ENCODE results near the gene DOCK8.

DOCK8 gene

DNA sequence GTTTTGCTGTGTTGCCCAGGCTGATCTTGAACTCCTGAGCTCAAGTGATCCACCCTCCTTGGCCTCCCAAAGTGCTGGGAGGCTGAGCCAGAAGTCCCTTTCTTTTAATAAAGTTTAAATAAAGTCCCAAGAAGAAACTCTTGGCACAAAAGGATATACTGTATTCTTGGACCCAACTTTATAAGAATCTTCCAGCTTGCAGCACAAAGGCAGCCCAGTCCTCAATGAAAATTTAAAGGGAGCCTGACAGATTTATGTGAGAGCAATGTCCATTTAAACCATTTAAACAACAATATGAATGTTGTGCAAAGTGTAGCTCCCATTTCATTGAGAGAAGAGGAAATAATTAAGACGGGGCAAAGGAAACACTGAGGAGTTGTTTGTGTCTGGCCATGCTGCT, 217.0 kb downstream of the DOCK8 start:
- DNase-seq = no peak

DNA sequence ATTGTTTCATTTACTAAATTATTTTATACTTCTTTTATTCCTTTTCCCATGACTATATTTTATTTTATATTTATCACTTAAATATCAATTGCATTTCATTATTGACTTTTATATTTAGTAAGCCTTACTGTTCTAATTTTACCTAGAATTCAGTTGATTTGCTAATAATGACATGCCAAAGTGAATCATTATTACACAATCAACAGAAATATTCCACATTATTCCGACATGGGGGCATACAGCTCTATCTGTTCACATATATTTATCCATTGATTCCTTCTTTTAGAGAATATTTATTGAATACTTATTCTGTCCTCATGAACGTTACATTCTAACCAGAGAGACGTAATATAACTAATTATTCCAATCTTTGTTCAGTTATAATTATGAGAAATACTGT, 221.8 kb downstream of the DOCK8 start:
- DNase-seq = no peak

DNA sequence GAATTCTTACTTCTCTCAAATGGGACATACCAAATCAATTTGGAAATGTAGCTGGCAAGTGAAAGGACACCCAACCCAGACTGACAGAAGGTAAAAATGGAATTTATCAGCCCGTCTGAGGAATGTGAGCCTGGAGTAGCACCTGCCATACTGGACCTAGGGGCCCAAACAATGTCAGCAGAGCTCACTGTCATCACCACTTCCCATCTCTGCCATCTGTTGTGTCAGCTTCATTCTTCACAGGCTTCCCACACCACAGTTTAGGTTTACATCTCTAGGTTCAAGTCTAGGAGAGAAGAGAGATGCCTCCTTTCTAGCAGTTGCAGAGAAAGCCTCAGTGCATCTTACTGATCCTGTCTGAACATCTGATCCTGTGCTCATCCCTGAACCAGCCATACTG, 222.4 kb downstream of the DOCK8 start:
- DNase-seq = no peak

DNA sequence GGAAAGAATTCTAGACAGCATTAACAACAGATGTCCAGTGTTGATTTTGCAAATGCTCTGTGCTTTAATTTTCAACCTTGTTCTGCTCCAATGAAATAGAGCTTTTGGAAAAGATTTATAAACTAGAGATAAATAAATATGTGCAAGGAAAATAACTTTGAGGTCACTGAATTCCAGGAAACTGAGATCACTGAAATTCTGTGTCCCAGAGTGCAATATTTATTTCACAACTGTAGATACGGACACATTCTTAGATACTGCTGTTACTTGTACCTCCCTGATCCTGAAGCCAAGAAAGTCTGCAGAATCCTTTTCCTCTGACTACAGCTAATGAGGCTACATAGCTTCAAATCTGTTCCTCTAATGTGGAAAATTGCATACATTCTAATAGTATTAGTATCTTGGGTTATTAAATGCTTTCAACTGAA, 222.9 kb downstream of the DOCK8 start:
- DNase-seq = no peak

DNA sequence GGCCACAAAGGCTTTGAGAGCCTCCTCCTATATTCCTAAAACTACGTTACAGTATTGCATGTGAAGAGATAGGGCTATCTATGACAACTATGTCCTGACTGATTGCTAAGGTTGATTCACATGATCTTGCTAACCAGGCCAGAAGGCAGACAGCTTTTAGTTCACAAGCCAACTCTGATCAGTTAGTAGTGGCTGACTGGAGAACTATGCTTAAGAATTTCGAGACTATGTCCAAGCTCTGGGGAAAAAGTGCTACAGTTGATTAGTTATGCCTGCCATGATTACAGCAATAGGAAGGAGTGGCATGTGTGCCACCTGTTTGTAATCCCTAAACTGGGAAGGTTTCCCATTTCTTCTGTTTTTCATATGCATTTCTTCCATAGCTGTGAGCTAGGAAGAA, 223.4 kb downstream of the DOCK8 start:
- no peak for DNase-seq

DNA sequence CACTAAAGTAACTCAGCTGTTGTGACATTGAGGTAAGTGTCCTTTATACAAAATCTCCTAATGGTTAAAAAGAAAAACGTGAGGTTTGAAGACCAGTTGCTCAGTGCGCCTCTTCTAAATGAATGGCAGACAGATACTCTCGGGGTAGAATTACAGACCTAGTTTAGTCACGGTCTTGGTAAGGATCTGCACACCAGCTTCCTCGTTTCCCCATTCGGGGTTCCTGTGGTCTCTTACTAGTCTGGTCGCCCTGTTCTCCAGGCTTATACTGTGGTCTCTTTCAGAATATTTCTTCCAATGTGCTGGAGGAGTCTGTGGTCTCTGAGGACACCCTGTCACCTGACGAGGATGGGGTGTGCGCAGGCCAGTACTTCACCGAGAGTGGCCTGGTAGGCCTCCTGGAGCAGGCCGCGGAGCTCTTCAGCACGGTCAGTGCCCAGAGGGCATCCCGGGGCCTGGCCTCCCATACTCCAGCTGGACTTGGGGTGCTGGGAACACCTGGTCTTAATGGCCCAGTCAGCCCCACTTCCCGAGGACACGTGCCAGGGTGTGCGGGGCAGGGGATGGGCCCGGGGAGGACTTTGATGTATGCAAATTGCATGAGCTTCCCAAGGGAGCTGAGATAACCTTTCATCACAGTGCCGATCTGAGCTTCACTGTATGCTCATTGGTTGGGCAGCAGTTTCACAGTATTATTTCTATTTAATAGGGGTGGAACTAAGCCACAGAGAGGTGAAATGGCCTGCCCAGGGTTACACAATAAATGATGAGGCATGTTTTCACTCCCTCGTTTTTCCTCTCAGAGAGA, 224.5 kb downstream of the DOCK8 start:
- no peak for DNase-seq

DNA sequence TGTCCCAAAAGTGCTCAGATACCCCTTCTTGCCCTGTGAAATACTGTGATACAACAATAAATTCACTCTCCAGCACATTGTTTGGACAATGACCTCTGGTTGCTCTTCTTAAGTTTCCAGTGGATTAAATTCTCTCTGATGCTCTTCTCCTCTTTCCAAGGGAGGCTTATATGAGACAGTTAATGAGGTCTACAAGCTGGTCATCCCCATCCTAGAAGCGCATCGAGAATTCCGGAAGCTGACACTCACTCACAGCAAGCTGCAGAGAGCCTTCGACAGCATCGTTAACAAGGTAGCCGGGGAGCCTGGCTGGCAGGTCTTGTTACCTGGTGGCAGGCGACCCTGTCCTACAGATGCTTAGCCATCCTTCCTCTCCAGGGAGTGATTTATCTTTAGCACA, 226.5 kb downstream of the DOCK8 start:
- no peak for DNase-seq

DNA sequence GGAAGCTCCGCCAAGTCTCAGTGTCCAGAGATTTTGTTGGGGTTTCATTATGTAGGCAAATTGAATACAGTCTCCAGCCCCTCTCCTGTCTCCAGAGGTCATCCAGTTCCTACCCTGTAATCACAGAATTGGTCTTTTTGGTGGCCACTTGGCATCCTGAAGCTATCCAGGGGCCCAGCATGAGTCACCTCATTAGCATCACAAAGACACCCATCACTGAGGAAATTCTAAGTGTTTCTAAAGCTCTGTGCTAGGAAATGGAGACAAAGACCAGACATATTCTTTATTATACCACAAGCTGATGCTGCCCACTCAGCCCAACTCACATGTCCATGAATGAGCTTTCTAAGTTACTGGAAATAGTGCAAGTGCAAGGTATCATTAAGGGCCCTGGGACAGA, 229.9 kb downstream of the DOCK8 start:
- DNase-seq = no peak

DNA sequence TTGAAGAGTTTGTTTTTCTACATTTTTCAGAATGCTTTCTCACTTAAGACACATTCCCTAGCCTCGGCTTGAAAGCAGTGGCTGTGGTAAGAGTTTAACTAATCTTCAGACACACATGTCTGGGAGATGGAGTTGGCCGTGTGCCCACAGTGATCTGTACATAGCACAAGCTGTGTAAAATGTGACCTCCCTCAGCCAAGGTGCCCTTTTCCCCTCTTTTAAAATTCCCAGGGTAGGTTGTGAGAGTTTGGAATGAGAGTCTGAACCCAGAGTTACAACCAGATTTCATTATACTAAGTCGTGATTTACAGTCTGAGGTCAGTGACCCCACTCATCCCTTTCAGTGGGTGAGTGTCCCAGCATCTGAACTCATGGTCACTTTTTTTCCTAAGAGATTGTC, 230.4 kb downstream of the DOCK8 start:
- no peak for DNase-seq

DNA sequence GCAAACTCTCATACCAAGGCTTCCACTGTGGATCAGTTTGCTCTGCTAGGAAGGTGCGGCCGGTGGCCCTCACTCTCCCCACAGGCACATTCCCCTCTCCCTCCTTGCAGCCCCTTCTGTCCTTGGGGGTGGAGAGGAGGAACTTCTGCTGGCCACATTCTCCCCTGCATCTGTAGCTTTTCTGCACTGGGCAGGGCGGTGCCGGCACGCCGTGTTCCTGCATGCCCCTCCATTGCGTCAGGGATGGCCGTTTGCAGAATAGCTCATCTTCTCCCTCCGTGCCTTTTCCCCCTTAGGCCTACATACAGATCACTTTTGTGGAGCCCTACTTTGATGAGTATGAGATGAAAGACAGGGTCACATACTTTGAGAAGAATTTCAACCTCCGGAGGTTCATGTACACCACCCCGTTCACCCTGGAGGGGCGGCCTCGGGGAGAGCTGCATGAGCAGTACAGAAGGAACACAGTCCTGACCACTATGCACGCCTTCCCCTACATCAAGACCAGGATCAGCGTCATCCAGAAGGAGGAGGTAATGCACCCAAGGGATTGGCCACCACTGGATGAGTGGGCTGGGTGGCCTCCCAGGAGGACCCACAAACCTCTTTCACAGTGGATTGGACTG, 231.5 kb downstream of the DOCK8 start:
- no peak for DNase-seq

DNA sequence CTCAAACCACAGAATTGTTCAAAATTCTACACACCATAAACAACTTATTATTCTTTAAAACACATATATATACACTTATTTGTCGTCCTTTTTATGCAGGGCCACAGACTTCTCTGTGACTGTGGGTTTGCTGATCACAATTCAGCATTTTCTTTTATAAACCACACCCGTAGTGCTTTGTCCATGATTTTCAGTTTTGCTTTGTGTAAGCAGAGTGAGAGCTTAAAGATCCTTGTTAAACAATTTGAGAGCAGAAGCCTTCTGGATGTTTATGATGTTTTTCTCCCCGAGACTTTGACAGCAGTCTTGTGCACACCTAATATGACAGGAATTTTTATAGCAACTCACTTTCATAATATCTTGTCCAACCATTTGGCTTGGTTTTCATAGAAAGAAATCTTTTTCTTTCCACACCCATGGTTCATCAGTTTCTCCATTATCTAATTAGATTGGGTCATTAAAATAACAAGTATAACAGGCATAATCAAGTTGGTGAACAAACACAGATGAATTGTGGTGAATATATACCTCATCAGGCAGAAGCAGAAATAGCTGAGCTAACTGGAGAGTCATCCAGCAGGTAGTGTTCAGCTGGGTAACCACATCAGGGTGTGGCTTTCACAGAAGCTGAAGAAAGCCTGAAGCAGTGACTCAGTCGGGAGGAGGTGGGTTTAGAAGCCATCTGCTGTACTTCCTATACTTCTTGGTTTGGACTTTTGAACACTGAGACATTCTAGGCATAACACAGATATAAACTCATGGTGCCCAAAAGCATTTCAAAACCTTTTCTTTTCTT, 232.8 kb downstream of the DOCK8 start:
- no peak for DNase-seq

DNA sequence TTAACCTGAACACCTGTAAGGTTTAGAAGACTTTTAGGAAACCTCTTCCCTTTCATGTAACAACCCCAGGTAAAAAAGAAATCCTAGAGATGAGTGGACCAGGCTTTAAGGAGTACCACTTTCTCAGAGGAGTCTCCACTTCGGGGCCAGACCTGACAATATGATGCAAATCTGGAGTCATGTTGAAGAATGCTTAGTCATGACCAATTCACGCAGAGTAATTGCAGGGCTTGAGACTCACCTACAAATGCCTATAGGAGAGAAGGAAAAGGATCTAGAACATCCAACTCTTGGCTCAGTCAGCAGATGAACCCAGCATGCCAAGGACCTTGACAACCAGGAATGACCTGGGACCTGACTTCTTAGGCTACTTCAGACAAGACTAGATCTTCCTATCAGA, 235.4 kb downstream of the DOCK8 start:
- DNase-seq = no peak

DNA sequence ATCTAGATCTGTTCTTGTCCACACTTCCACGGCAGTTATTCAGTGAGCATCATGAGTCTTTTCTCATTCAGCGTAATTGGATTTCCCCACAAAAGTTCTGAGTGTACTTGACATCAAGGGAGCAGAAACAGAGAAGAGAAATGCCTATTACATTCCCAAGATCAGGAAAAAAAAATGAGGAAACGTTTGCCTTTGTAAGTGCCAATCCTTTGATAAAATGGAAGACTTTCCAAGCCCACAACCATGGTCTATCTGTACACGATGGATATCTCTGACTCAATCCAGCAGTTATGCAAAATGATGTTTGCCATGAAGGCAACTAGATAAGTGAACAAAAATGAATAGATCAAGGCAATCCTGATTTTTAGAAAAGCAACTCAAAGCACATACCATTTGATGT, 235.9 kb downstream of the DOCK8 start:
- DNase-seq = no peak

DNA sequence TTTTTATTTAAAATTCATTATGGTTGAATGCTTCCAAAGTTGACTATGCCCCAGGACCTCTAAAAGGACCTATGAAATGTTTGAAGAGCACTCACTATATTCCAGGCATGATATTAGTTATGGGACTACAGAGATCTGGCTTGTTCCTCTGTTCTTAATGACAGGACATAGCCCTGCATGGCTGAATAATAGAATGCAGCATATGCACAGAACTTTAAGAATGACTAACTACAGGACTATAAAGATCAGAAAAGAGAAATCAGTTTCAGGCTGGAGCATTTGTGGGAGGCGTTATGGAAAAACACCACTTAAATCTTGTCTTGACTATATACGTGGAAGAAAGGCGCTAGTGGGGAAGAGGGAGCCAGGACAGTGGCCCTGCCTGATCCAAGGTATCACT, 239.2 kb downstream of the DOCK8 start:
- DNase-seq = no peak

DNA sequence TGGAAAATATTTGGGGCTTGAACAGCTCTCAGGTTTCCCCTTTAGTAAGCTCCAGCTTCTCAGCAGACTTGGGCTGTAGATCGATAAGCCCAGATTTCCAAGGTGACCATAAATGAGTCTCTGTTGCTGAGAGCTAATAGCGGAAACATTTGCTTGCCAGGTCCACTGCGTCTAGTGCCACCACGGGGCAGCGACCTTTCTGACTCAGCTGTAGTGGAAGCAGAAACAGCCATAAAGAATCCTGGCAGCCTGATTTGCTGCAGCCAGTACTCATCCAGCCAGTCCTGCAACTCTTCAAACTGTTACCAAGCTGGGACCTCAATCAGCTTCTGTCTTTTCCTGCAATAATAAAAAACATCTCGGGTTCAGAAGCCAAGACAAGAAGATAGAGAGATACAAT, 241.7 kb downstream of the DOCK8 start:
- no peak for DNase-seq

DNA sequence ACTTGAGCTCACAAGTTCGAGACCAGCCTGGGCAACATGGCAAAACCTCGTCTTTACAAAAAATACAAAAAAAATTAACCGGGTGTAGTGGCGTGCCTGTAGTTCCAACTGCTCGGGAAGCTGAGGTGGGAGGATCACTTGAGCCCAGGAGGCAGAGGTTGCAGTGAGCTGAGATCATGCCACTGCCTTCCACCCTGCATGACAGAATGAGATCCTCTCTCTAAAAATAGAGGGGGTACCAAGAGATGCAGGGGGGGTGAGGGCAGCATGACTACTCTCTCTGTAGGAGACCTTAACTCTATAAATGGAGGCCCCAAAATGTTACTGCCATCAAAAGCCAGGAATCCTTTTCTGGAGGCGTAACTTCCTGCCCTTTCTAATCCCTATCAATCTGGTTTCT, 243.9 kb downstream of the DOCK8 start:
- no peak for DNase-seq

DNA sequence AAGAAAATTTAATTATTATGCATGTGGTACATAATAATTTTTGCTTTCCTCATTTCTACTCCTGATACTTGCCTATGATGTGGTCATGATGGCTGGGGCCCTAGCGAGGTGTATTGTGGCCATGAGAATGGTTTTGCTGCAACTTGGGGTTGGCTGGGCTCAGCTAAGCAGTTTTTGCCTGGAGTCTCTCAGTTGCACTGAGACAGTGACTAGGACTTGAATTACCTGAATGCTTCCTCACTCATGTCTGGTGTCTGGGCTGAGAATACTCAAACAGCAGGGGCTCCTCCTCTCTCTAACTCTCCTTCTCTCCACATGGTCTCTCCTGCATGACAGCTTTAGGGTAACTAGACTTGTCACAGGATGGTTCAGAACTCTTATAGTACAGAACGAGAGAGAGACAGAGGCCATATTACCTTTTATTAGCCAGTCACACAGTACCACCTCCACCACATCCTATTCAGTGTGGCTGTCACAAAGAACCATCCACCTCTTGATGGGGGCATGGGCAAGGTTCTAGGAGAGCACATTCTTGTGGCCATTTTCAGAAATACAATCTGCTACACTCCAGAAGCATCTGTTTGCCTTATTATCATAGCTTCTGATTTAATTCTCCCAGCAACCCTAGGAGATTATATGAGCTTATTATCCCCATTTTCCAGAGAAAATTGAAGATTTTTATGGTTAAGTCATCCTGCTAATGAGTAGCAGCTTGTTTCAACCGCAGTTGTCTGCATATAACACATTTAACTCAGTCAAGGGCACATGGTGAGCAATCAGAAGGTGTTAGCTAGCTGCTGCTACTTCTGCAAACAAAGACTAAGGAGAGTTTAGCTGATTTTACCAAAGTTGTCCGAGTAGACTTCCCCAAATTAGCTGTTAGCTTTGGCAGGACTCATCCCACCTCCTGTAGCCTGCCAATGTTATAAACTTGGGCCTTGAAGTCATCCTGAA, 245.1 kb downstream of the DOCK8 start:
- no peak for DNase-seq

DNA sequence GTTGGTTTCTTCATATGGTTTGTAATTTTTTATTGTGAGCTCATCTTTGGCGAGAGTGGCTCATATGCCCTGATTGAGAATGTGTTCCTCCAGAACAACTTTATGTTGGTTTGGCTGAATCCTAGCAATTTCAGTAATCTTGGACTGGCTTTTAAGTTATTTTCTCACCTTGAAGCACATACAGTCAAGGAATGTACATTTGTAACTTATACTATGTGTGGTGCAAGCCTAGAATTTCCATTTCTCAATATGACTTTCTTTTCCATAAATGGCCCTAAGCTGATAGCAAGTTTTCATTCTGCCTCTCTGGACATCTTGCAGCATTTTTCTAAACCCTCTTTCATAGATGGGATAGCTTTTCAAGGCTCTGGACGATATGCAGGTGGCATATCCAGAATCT, 247.5 kb downstream of the DOCK8 start:
- DNase-seq = no peak

DNA sequence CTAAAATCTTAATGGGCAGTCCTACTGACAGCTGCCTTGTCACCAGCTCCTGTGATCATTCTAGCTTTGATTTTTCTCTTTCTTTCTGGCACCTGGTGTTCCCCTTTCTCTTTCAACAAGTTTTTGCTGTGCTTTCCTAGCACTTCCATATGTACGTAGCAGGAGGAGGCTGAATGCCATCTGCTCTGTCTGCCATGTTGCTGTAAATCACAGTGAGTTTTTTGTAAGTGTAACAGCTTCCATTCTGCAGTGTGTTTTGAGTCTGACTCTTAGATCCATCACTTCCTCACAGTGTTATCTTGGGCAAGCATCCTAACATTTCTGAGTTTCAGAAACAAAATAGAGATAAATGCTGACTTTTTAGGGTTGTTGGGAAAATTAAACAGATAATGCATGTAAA, 247.9 kb downstream of the DOCK8 start:
- no peak for DNase-seq

DNA sequence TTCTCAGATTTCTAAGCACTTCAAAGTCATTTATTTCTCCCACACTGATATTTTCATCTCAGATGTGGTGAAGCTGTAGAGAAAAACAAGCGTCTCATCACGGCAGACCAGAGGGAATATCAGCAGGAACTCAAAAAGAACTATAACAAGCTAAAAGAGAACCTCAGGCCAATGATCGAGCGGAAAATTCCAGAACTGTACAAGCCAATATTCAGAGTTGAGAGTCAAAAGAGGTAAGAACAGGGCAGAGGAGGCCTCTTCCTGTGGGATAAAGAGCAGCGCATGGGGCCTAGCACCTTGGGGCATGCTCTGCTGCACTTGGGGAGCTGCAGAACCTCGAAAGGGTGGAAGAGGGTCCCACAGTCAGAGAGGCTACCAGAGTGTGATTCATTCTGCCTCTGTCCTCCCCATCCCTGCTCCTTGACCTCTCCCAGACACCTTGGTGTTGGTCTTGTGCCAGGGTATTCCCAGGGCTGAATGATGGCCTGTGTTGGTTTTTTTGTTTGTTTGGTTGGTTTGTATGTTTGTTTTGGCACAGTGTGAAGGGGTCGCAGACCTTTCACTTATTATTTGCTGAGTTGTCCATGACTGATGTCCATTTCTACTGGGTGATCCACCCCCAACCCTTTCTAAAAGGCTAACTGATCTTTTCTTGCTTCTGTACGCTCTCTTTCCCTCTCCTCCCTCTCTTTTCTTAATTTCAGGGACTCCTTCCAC, 248.9 kb downstream of the DOCK8 start:
- no peak for DNase-seq

DNA sequence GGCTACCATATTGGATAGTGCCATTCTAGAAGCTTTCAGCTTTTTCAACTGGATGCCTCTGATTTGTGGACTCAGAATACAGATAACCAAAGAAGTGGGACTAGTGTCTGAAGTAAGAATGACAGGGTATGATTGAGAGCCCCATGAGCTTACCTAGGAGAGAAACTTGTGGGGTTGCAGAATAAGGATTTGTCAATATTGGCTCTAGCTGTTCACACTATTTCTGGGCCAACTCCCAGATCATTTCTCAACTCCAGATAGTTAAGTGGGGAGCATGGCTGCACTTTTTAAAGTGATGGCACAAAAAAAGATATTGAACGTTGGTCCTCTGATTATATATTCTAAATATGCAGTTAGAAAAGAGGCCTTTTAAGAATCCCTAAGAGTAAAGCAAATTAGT, 252.1 kb downstream of the DOCK8 start:
- DNase-seq = no peak

DNA sequence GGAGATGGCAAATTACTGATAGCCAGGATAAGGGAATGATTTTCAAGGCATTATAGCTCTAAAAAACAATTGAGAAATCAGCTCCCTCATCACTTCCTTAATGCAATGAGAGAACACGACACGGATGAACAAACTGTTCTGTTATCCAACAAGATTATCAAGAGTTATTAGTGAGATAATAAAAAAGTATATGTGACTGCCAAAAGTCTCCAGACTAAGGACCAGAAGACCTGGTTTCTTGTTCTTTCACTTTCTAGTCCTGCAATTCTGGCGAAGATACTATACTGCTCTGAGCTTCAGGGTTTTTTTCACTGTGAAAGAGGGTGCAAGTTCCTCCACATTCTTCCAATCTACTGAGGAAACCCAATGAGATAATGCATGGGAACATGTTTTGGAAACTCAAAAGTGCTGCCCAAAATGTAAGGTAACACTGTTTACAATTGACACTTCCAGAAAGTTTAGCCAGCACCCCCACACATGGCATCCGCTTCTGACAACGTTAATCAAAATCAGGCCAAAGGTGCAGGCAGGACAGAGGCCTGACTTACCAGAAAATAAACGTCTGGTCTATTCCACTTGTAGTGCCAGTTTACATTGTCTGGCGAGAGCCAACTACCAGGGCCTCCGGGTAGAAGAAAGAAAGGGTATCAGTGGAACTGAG, 254.2 kb downstream of the DOCK8 start:
- DNase-seq = no peak
